HG03196 (cell line): ENCODE data around the gene RNF8.
"Not testable (repeated sequence)": the region's sequence is repeated elsewhere in the genome, so short reads cannot be mapped to it uniquely, and the experiment has no call there.

Experiments
- ATAC-seq: cut with Tn5 transposase; IDR thresholded peaks from one replicate; pipeline ENCODE4 v1.9.1; 2021; ENCODE audit not compliant: unreplicated experiment

Gene RNF8

DNA sequence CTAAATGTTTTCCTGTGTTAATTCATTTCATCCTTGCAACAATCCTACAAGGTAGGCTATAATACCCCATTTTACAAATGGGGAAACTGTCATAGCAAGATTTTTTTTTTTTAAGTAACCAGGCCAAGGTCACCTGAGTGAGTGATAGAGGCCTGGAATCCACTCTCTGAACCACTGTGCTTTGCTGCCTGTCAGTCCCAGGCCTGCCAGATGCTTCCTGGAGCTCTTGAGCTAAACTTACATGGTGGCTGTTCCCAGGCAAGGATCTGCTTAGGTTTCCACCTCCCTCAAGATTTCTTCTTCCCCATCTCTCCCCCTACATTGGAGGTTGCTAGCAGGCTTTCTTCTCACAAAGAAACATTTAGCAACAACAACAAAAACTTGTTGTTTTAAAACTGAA lies 32.7 kb upstream of the RNF8 start:
- ATAC-seq: no peak

DNA sequence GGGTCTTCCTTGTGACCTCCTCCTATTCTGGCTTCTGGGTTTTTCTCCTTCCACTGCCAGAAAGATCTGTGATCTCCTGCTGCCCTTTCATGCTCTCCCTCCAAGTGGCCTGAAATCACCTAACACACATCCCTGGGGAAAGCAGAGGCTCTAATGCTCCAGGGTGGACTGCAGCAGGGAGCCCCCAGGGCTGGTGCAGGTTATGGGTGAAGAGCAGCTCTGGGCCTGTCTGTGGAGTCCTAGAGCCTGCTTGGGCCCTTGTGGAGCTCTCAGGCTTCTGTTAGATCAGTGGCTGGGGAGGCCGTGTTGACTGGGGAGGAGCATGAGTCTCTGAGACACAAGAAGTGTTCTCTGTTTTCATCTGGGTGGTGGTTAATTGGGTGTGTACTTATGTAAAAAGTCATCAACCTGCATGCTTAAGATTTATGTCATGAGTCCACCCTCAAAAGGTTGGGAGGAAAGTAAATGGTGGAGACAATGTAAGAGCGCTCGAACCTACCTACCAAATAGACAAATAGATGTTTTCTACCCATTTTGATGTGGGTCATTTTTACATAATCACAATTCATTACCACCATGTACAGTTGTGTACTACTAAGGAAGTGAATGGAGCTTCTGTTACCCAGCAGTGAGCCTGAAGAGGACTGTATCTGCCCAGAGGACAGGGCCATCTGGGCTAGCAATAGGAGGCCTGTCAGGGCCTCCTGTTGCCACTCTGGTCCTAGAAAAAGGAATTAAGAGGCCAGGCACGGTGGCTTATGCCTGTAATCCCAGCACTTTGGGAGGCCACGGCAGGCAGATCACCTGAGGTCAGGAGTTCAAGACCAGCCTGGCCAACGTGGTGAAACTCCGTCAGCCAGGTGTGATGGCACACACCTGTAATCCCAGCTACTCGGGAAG lies 32.0 kb upstream of the RNF8 start:
- ATAC-seq: no peak

DNA sequence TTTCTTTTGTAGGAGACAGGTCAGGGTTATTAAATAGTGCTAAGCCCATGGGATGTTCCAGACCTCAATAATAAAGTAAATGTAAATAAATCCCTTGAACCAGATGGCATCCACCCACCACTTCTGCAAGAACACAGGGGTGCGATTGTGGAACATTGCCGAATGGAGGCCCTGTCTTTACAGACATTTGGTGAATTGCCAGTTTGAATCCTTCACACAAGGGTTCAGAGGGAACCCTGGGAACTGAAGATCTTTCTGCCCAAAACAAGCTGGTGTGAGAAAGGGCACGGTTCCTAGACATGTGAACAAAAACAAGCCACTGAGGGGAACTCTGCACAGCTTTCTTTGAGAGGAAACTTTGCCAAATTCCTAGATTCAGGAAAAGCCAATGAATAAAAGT lies 30.2 kb upstream of the RNF8 start:
- no peak for ATAC-seq

DNA sequence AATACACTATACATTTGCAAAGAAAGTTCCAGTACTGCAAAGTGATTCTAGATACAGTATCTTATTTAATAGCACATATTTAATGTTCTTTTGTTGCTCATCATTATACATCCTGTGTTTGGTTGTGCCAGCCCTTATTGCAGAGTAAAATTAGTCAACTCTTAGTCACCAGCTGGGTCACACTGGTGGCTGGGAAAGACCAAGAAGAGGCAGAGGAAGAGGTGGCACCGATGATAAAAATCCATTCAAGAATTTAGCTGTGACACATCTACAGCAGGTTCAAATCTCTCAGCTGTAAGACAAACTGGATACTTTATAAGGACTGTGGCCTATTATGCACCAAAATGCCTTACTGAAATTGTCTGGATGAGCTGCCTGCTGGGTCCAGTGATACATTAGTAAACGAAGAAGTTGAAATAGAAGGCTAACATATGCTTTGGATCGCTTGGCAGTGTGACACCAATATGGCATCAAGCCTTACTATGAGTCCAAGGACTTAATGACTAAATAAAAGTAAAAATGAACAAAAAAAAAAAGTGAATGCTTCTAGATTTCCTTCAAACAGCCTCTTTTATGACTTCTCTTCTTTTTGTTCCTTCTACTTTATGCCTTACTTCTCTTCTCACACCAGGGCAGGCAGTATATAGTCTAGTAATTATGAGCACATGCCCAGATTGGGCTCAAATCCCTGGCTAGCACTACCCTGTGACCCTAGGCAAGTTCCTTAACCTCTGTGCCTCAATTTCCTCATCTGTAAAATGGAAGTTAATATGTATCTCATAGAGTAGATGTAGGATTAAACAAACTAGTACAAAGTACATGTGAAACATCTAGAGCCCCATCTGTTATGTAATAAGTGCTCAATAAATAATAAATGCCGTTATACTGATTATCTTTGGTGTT lies 29.4 kb upstream of the RNF8 start:
- ATAC-seq: no peak

DNA sequence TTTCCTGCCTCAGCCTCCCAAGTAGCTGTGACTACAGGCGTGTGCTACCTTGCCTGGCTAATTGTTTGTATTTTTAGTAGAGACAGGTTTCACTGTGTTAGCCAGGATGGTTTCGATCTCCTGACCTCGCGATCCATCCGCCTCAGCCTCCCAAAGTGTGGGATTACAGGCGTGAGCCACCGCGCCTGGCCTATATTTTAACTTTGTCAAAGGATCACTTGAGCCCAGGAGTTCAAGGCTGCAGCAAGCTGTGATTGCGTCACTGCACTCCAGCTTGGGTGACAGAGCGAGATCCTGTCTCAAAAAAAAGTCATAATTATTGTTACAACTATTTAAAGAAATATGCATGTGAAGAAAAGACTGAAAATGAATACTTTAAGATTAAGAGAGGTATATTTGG lies 23.4 kb upstream of the RNF8 start:
- not testable (repeated sequence) for ATAC-seq

DNA sequence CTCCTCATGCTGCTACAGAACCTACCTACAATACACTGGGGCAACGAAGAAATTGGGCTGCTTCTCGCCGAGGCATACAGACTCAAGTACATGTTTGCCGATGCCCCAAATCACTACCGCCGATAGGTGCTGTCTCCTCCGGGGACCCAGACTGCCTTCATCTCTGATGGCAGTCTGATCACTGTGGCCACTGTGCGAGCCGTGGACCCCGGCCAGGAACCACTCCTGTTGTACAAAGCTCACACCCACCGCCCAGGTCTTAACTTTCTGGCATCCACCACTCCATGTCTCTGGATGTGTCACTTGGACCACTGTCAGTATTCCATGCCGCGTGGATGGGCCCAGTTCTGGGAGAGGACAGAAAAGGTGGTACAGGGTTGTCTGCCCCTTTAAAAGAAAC lies 22.7 kb upstream of the RNF8 start:
- no peak for ATAC-seq

DNA sequence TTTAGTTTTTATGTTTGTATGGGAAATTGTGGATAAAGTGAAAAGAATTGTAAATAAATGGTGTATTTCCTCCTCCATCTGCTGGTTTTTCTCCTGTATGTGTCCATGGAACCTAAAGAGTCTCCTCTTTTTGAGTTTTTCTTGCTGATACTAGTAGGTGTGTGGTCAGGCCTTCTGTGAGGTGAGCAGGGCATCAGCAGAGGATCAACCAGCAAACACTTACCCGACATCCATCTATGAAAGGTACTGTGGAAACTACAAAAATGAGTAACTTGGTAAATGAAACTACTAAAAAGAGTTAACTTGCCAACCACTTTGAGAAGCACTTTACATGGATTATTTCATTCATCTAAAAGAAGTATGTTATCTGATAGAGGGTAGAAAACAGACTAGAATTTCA lies 20.9 kb upstream of the RNF8 start:
- ATAC-seq: no peak

DNA sequence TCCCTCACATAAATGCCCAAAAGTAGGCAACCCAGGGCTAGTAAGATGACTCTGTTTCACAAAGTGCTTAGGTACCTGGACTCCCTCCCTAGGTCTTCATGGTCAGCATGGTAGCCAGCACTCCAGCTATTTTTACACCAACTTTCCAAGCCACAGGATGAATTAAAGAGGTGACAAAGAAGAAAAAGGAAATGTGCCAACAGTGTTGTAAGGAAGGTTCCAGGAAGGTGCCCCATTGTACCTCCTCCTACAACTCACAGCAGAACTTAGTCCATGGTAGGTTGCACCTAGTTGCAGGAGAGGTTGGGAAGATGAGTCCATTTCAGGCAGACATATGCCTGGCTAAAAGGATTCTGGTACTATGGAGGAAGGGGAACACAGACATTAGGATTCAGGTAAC lies 19.7 kb upstream of the RNF8 start:
- ATAC-seq: no peak

DNA sequence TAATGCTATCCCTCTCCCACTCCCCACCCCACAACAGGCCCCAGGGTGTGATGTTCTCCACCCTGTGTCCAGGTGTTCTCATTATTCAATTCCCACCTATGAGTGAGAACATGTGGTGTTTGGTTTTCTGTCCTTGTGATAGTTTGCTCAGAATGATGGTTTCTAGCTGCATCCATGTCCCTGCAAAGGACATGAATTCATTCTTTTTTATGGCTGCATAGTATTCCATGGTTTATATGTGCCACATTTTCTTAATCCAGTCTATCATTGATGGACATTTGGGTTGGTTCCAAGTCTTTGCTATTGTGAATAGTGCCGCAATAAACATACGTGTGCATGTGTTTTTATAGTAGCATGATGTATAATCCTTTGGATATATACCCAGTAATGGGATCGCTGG lies 15.5 kb upstream of the RNF8 start:
- ATAC-seq: not testable (repeated sequence)

DNA sequence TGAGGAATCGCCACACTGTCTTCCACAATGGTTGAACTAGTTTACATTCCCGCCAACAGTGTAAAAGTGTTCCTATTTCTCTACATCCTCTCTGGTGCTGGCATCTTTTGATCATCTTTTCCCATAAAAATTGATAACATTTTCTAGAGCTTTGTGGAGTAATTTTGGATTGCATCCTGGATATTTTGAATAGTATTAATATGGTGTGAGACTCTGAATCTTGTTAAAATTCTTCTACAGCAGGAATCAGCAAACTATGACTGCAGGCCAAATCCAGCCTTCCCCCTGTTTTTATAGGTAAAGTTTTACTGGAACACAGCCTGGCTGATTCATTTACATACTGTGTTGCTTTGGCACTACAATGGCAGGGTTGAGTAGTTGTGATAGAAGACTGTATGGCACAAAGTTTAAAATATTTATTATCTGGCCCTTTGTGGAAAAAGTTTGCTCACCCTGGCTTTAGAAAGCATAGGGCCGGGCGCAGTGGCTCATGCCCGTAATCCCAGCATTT lies 15.0 kb upstream of the RNF8 start:
- ATAC-seq: no peak

DNA sequence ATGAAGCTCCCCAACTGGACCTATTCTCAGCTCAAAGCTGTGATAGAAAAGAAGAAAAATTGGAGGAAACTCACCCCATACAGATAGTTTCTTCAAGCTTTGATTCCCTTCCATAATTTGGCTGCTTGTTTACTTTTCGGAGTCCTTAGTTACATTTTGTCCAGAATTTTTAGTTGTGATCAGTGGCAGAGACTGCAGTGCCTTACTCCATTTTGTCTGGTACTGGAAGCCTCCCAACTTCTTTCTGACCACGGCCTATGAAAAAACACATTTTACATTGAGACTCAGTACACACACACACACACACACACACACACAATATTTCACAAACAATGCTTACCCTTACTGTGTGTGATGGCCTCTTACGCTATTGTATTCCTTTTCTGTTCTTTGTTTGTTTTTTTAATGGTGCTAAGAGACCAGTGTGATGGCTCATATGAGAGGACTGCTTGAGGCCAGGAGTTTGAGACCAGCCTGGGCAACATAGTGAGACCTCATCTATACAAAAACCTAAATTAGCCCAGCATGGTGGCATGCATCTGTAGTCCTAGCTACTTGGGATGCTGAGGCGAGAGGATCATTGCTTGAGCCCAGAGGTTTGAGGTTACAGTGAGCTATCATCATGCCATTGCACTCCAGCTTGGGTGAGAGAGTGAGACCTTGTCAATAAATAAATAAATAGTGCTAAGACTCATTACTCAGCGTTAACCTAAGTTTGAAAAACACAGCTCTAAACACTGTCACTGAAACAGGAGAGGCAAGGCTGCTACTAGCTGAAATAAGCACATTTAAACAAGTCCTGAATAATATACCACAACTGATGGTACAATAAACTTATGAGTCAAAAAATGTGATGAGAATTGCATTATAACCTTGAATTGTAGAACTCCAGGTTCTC lies 13.8 kb upstream of the RNF8 start:
- no peak for ATAC-seq

DNA sequence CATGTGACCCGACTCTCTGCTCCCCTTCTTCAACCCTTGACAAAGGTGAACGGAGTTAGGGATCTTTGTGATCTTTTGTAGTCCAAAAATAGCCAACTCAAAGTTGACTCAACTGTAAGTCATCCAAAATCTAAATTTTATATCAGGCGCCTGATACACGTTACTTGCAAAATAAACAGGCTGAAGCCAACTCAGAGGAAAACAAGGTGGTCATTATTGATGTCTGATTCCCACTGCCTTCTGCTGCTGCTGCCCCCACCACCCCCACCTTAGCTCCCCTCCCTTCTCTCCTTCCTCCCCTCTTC lies 13.2 kb upstream of the RNF8 start:
- no peak for ATAC-seq

DNA sequence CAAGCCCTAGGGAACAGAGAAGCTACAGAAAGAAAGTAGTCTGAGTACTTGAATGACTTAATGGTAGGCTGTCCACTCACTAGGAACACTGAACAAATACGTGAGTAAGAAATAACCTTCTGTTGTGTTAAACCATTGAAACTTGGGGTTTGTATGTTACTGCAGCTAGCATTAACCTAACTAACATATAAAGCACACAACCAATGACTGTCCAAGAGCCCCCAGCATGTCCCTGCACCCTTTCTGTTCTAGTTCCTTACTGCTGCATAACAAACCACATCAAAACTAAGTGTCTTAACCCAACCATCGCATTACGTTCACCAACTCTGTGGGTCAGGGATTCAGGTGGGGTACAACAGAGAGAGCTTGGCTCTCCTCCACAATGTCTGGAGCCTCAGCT lies 10.5 kb upstream of the RNF8 start:
- no peak for ATAC-seq

DNA sequence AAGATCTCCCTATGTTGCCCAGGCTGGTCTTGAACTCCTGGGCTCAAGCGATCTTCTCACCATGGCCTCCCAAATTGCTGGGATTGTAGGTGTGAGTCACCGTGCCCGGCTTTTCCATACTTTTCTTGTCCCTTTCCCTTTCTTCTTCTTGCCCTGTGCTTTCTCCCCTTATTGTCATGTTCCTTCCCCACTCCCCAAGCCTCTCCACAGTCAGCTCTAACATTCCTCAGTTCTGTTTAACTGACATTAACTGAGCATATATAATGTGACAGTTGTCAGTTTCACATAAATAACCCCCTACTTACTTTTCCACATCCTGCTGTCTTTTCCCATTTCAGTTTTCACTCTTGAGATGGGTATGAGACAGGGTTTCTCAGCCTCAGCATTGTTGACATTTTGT lies 9.5 kb upstream of the RNF8 start:
- ATAC-seq: no peak

DNA sequence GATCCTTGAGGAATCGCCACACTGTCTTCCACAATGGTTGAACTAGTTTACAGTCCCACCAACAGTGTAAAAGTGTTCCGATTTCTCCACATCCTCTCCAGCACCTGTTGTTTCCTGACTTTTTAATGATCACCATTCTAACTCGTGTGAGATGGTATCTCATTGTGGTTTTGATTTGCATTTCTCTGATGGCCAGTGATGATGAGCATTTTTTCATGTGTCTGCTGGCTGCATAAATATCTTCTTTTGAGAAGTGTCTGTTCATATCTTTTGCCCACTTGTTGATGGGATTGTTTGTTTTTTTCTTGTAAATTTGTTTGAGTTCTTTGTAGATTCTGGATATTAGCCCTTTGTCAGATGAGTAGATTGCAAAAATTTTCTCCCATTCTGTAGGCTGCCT lies 8.0 kb upstream of the RNF8 start:
- not testable (repeated sequence) for ATAC-seq

DNA sequence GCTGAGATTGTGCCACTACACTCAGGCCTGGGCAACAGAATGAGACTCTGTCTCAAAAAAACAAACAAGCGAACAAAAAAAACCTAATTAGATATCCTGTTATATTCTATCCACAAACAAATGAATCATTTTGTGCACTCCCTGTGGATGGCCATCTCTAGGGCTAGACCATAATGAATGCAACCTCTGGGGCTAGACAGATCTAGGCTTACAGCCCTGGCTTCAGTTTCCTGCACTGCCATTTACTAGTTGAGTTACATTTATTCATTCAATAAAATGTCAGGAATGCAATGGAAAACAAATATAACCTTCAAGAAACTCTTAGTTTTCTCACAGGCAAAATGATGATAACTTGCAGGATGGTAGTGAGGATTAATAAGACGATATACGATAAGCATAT lies 6.6 kb upstream of the RNF8 start:
- no peak for ATAC-seq

DNA sequence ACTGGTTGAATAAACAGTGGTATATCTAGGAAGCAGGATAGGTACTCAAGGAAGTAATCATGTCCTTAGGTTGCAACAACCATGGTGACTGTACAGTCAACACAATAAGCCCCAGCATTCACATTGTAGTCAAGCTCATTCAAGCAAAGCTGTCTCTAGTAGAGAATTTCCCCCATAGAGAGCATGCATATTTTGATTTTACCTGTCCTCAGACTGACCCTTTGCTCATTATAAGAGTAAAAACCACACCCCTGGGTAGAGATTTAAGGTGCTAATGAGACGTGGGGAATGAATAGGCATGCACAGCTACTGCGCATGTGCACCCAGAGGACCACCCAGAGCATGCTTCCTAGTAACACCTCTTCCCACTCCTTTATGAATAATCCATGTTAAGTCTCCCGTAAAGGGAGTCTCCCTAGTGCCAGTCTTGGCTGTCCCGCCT lies 6.1 kb upstream of the RNF8 start:
- no peak for ATAC-seq

DNA sequence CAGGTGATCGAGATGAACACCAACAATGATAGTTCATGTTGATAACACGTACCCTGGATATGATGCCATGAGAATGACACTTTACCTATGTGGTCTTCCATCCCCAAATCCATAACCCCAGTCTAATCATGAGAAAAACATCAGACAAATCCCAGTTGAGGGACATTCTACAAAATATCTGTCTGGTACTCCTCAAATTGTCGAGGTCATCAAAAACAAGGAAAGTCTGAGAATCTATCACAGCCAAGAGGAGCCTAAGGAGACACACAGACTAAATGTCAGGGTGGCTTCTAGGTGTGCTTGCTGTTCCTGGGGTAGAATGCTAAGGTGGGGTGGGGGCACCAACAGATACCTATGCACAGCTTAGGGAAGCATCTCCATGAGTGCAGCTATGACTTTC lies 2.8 kb upstream of the RNF8 start:
- no peak for ATAC-seq

DNA sequence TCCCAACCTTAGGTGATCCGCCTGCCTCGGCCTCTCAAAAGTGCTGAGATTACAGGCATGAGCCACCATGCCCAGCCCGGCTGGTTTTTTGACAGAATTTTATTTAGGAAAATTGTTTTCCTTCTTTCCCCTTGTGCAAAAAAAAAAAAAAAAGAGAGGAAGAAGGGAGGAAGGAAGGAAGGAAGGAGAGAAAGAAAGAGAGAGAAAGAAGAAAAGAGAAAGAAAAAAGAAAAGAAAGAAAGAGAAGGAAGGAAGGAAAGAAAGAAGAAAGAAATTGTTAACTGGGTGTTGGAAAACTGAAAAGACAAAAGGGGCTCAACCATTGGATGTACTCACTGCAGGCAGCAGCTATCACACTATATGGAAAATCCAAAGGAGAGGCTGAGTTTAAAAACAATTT lies 1.4 kb upstream of the RNF8 start:
- no peak for ATAC-seq

DNA sequence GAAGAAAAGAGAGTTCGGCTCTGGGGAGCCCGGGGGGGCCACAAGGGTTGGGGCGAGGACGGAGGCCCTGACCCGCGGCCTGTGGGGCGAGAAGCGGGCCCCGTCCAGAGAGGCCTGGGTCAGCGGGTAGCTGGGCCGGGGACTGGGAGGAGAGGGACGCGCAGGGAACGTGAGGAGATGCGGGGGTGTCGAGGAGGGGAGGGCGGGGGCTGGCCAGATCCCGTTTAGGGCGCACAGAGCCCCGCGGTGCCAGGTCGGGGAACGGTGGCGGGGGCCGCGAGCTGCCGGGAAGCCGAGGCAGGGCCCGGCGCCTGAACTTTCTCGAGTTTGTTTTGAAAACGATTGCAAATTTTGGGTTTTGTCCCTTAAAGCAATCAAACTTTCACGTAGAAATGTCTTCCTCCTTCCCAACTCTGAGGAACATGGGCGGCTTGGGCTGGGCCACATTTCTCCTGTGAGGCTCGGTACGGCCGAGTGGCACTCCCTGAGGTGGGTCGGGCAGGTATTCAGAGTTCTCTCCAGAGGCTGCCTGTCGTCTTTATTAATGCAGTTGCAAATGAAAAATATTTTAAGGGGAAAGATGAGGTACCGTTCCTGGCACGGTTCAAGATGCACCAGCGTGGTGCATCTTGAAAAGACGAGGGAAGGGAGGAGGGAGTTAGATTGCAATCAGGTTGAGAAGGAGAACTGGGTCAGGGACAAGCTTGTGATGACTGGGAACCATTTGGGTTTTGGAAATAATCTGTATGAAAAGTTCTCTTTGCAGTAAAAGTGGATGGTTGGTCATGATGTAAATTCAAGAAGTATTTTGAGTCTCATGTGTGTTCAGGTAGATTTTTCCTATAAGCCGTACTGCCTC lies 972 bp downstream of the RNF8 start:
- ATAC-seq: no peak
